ENCODE data around the gene AFF4. TPM values are rescaled to one million over a fixed set of nuclear protein-coding genes. Genes with fewer than 3 reads are reported as not detected.

The AFF4 gene
- total and polyA plus RNA-seq, 2 of the 4 experiments (the other 2 are of a cell fraction), result 27.3 to 57.2 TPM

GRCh38 chr5:132961887-132962286 is 1.5 kb downstream of the AFF4 start:
- no peak overlapping the region for H2BK15ac ChIP-seq (ENCODE audit: low read depth, low read length)
- peak overlapping the region; percentile 96 for H3K56ac ChIP-seq (ENCODE audit: extremely low read depth, insufficient read depth, low read length)
- TF ChIP-seq BHLHE40 (IDR thresholded peaks at IDR 0.05; ENCODE audit: low read depth, low read length) (no peak), CEBPB (IDR thresholded peaks at IDR 0.05; ENCODE audit: low read depth, low read length) (no peak), SMC3 (IDR thresholded peaks at IDR 0.05; ENCODE audit: low read depth, low read length) (no peak), MAZ (IDR thresholded peaks at IDR 0.05; ENCODE audit: borderline replicate concordance, low read depth, low read length) (no peak), FOS (IDR thresholded peaks at IDR 0.05; ENCODE audit: low read depth, low read length) (no peak), NFE2L2 (IDR thresholded peaks at IDR 0.05; ENCODE audit: low read depth, low read length) (no peak), CHD1 (IDR thresholded peaks at IDR 0.05; ENCODE audit: low read depth, low read length) (no peak), RFX5 (IDR thresholded peaks at IDR 0.05; ENCODE audit: low read depth, low read length) (no peak), POLR2A (IDR thresholded peaks at IDR 0.05; ENCODE audit: low read depth, low read length) (no peak), RAD21 (IDR thresholded peaks at IDR 0.05; ENCODE audit: low read length) (no peak), MXI1 (IDR thresholded peaks at IDR 0.05; ENCODE audit: borderline replicate concordance, low read depth, low read length) (no peak), RCOR1 (IDR thresholded peaks at IDR 0.05; ENCODE audit: insufficient replicate concordance, low read length) (no peak), ELK1 (IDR thresholded peaks at IDR 0.05; ENCODE audit: borderline replicate concordance, low read depth, low read length) (no peak), USF2 (IDR thresholded peaks at IDR 0.05; ENCODE audit: low read depth, low read length) (no peak), MAFK (IDR thresholded peaks at IDR 0.05; ENCODE audit: low read depth, low read length) (no peak)
- TF ChIP-seq, protein P1, sequence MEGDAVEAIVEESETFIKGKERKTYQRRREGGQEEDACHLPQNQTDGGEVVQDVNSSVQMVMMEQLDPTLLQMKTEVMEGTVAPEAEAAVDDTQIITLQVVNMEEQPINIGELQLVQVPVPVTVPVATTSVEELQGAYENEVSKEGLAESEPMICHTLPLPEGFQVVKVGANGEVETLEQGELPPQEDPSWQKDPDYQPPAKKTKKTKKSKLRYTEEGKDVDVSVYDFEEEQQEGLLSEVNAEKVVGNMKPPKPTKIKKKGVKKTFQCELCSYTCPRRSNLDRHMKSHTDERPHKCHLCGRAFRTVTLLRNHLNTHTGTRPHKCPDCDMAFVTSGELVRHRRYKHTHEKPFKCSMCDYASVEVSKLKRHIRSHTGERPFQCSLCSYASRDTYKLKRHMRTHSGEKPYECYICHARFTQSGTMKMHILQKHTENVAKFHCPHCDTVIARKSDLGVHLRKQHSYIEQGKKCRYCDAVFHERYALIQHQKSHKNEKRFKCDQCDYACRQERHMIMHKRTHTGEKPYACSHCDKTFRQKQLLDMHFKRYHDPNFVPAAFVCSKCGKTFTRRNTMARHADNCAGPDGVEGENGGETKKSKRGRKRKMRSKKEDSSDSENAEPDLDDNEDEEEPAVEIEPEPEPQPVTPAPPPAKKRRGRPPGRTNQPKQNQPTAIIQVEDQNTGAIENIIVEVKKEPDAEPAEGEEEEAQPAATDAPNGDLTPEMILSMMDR (conservative IDR thresholded peaks at IDR 0.05; ENCODE audit: low read depth, low read length), result no peak
- peak overlapping the region; percentile 79; the same call in 1 of the 2 replicates for H2AK5ac ChIP-seq (ENCODE audit: low read depth, low read length)
- peak overlapping the region; percentile 92; the same call in 1 of the 2 replicates for H3K4me2 ChIP-seq (ENCODE audit: low read depth, low read length)
- peaks cover 0 to 16% of the 10 kb centered on the region in 2 experiments; a peak in 2 of 4 replicates for H3K79me1 ChIP-seq (ENCODE audit: low read depth in 1 of 2, low read length in 2 of 2)
- H2BK20ac ChIP-seq (ENCODE audit: low read depth, low read length), result no peak overlapping the region
- dilution Hi-C loops (cut with HindIII; ENCODE audit: low sequenced_read_pairs, unreplicated experiment), result no loop called here
- H4K91ac ChIP-seq (ENCODE audit: insufficient read depth, low read depth, low read length), result no peak overlapping the region
- peak overlapping the region; percentile 100; the same call in 1 of the 2 replicates for H3K9ac ChIP-seq (ENCODE audit: low read depth, low read length)
- intact Hi-C loops (cut with micrococcal nuclease), result loop anchor here (2.0 kb wide), 2 partner anchors 65 to 89 kb away; partner anchors contain the start of gene ZCCHC10
- peaks cover 5% of the 10 kb centered on the region; the same call in 1 of the 2 replicates for H3K36me3 ChIP-seq (ENCODE audit: control insufficient read depth, insufficient read depth, low read length)
- peak overlapping the region; percentile 75 to 76; a peak in 3 of 4 replicates for H4K8ac ChIP-seq (ENCODE audit: low read depth in 2 of 2, low read length in 2 of 2)
- peak overlapping the region; percentile 95; the same call in 1 of the 2 replicates for H3K23ac ChIP-seq (ENCODE audit: low read depth, low read length)
- no peaks in the 10 kb centered on the region for H3K9me3 ChIP-seq (ENCODE audit: control insufficient read depth, insufficient read depth, low read length)
- peaks cover 58% of the 10 kb centered on the region for H4K20me1 ChIP-seq (ENCODE audit: insufficient read depth, low read length)
- in situ Hi-C loops (cut with MboI; ENCODE audit: low sequenced_read_pairs), result no loop called here
- peak overlapping the region; percentile 92; the same call in 1 of the 2 replicates for H3K4ac ChIP-seq (ENCODE audit: low read depth, low read length)
- peaks cover 6% of the 10 kb centered on the region for H3K9me1 ChIP-seq (ENCODE audit: insufficient read depth, low read length)
- H4K5ac ChIP-seq (ENCODE audit: low read depth, low read length), result peak overlapping the region; percentile 78; the same call in 1 of the 2 replicates
- ChIA-PET POLR2A (ENCODE audit: unreplicated experiment) (no interaction called here), CTCF (interaction anchor here (0.9 kb wide), 1 partner anchor 51 kb away, joined by 3 read pairs; no protein-coding TSS in a partner anchor)
- peak overlapping the region; percentile 98; the same call in 1 of the 2 replicates for H3K27ac ChIP-seq (ENCODE audit: insufficient read depth, low read length)
- no CpG with 5 or more reads among the region's 5 CpGs for WGBS, 2 experiments (ENCODE audit: extremely low coverage in 2 of 2, insufficient read length in 1 of 2)
- H2BK5ac ChIP-seq (ENCODE audit: low read depth, low read length, poor library complexity, severe bottlenecking), result peak overlapping the region; percentile 99
- H2BK120ac ChIP-seq (ENCODE audit: low read depth, low read length), result no peak overlapping the region
- peak overlapping the region; percentile 84 for H3K4me3 ChIP-seq (ENCODE audit: insufficient read depth, low read depth, low read length)
- no peaks in the 10 kb centered on the region for H3K27me3 ChIP-seq (ENCODE audit: control insufficient read depth, insufficient read depth, low read length)
- H3K18ac ChIP-seq (ENCODE audit: low read depth, low read length), result peak overlapping the region; percentile 91; the same call in 1 of the 2 replicates
- no peak overlapping the region for H2AK9ac ChIP-seq (replicated peaks; ENCODE audit: low read depth, low read length, poor library complexity)
- no peak overlapping the region for H2AFZ ChIP-seq (replicated peaks; ENCODE audit: low read length, poor library complexity)
- H3K4me1 ChIP-seq (ENCODE audit: control insufficient read depth, insufficient read depth, low read length), result peaks cover 2% of the 10 kb centered on the region; the same call in 1 of the 2 replicates
- no TSS peak for BruUV-seq (replicated peaks)
- DNase-seq, result peak; percentile 81
- no peak for ATAC-seq (ENCODE audit: low read depth)
- peak overlapping the region; percentile 84 for H3K14ac ChIP-seq (replicated peaks; ENCODE audit: low read depth, low read length)
